Head of caudate nucleus (tissue), 42 donors: ENCODE data around the gene NF1.

ENCODE experiments used
- DNase-seq, 42 donors: peaks; one replicate each; pipeline versions ENCODE4 v3.0.0 to v3.0.0-alpha.2; 2020 to 2021; ENCODE audit warnings: mixed read lengths in 7 of 42
- intact Hi-C: fragments of 100-400 bp; cut with DNase I; formaldehyde crosslinking; loops from one replicate; pipeline ENCODE4 v1.15.0; 2022

NF1 gene

DNA sequence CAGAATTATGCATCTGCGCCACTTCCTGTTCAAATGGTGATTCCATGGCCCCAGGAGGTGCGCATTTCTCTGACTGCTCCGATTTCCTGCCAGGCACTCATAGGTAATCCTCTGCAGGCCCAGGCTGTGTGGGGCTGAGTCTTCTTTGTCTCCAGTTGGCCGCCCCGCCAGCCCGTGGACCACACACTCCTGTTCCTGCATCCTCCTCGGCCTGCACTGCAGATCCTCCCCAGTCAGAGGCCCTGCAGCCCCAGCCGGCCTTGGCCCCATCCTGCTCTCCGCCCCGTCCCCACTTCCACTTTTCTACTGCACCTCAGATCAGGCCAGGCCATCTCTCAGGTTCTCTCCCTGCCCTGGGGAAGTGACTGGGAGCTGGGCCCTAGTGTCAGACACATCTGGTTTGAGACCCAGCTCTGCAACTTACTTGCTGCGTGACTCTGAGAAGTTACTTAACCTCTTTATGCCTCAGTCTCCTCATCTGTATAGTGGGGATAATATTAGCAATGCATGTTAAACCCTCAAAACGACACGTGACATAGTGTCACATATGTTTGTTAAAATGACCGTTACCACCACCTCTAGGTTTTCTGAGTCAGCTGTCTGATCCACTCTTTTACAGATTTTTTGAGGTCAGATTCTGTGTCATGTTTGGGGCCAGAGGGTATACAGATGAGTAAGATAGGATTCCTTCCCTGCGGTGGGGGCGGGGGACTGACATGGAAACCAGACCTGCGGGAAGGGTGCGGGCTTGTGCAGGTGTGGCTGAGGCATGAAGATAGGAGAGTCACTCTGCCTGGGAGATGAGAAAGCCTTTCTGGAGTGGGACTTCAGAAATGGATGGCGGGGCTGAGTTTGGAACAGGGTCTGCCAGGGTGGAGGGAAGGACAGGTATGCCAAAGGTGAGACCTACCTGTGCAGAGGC, 309.5 kb downstream of the NF1 start:
- intact Hi-C loops = no loop called here
- peak in 3 of 42 donors; percentile 2 to 21 (median 9) for DNase-seq

DNA sequence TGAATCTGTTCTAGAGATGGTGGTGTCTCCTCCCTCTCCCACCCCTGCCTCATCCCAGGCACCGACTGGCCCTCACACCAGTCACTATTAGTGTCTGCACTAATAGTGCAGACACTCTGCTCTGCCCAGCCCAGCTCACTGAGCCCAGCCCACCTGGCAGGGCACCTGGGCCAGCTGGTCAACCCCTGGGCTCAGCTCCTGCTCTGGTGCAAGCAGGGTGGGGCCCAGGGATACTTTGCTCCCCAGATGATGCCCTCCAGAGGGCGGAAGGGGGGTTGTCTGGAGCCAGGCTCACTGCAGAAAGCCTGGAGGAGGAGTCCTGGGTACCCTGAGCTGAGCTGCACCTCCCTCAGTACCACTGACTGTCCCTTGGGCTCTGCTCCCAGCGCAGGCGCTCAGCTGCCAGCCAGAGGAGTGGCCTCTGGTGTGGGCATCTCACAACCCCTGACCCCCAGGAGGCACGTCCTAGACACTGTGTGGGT, 311.2 kb downstream of the NF1 start:
- DNase-seq = peak in 6 of 42 donors; percentile 3 to 44 (median 19)
- intact Hi-C loops = no loop called here

DNA sequence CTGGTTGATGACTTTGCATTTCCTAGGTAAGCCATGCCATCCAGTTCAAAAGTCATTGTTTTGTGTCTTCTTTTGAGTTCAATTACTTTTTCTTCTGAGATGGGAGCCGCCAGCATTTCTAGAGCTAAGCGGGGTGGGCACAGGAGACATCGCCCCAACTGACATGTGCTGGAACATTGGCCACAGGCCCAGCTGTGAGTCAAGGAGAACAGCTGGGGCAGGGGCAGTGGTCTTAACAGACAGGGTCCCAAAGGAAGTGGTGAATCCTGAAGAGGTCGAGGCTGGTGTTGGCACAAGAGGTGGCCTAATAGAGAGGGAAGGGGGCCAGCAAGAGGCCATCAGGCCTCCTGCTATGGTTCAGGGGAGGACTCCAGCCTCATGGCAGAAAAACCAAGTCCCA, 313.8 kb downstream of the NF1 start:
- intact Hi-C loops = no loop called here
- DNase-seq = peak in 2 of 42 donors; percentile 14 to 26

GRCh38 chr17:31411707-31412285, 317.0 kb downstream of the NF1 start:
- DNase-seq = no peak
- intact Hi-C loops = no loop called here

DNA sequence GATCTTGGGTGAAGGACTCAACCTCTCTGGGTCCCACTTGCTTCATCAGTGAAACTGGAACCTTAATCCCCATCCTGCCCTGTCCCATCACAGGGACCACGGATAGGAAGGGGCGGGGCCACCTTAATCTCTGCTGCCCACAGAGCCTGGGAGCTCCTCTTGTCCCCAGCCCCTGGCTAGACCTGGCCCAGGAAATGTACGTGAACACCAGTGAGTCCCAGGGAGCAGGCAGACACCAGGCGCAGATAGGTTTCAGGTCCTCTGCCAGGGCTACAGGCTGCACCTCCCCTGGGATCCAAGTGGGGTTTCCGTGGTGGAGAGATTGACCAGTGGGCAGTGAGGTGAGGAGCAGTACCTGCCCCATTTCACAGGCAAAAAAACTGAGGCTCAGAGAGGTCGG, 317.7 kb downstream of the NF1 start:
- intact Hi-C loops = no loop called here
- no peak for DNase-seq

DNA sequence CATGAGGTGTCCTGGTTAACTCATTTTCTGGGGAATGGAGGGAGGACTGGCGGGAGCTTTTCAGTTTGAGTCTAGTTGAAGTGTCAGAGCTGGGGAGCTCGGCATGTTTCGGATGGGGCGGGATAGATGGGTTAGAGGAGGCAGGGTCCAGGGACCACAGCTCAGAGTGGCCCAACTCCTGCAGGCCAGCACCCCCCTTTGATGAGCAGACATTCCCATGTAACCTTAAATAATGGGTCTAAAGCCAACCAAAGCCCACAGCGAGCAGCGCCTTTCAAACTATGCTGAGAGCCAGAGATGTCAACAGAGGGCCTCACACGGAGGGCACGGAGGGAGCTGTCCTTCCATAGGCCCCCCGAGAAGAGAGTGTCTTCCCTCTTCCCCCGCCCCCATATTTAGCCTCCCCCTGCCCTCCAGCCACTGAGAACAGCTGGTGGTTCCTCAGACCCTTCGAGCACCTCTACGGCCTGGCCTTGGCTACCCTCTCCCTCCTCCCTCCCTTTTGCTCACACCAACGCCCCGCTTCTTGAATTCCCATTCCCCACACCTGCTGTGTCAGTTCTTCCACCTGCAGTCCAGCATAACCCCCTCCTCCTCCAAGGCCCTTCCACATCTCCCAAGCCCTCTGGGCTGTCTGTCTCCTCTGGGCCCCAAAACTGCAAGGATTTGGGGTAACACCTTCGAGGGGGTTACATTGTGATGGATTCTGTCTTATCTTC, 318.5 kb downstream of the NF1 start:
- intact Hi-C loops = no loop called here
- no peak for DNase-seq

GRCh38 chr17:31413874-31414549, 319.2 kb downstream of the NF1 start:
- intact Hi-C loops = no loop called here
- peak; percentile 63 to 94 (median 86) for DNase-seq

- intact Hi-C loops = no loop called here
- no peak for DNase-seq
Observed at GRCh38 chr17:31414550-31414918, 319.8 kb downstream of the NF1 start.

DNA sequence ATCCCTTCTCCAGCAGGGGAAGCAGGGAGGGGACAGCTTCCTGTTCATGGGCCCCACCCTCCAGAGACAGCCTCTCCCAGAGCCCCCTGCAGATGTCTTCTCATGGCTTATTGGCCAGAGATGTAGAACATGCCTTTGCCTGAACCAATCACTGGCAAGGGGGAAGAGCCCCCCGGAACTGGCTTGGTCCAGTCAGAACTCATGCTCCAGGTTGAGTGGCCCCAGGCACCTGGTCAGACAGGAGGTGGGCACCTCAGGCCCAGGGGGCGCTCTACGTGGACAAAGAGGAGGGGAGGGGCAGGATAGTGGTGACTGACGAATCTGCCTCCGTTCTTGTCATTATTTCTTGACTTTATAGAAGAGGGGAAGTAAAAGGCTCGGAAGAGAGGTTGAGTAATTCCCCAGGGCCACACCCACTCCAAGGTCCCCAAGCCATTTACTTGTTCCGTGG, 320.3 kb downstream of the NF1 start:
- intact Hi-C loops = no loop called here
- DNase-seq = no peak

DNA sequence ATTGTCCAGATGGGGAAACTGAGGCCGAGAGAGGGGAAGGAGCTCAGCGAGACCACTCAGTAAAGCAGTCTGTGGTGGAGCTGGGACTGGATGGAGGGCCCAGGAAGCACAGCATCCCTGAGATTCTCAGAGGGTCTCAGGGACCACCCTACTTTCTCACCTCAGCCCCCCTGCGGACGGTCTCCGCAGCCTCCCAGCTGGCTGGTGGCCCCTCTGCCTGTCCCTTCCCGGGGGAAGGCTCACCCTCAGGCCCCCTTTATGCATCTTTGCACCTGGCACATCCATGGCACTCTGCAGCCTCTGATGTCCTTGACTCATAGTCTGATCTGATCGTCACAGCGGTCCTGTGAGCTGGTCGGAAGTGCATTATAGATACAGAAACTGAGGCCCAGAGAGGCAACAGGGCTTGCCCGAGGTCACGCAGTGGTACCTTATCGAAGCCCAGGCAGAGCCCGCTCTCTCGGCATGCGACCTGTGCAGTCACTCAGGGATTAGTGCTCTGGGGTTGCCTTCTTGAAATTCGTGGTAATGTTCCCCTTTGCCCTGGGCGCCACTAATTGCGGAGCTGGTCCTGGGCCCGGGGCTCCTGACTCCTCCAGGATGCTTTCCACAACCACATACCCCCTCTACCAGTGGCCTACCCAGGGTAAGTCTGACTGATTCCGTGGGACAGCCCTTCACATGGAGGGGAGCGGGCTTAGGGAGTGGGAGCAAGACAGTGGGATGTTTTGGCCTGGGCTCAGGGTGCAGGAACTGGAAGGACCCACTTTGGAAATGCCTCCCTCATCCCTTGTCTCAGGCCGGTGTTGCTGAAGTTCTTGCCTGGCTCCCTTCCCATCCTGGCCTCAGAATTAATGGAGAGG, 321.1 kb downstream of the NF1 start:
- intact Hi-C loops = no loop called here
- DNase-seq = peak in 2 of 42 donors; percentile 1 to 6

GRCh38 chr17:31416503-31416923, 321.7 kb downstream of the NF1 start:
- intact Hi-C loops = no loop called here
- DNase-seq = peak; percentile 77 to 97 (median 92)

GRCh38 chr17:31417051-31417792, 322.4 kb downstream of the NF1 start:
- DNase-seq = peak in 3 of 42 donors; percentile 2 to 24 (median 13)
- intact Hi-C loops = no loop called here

DNA sequence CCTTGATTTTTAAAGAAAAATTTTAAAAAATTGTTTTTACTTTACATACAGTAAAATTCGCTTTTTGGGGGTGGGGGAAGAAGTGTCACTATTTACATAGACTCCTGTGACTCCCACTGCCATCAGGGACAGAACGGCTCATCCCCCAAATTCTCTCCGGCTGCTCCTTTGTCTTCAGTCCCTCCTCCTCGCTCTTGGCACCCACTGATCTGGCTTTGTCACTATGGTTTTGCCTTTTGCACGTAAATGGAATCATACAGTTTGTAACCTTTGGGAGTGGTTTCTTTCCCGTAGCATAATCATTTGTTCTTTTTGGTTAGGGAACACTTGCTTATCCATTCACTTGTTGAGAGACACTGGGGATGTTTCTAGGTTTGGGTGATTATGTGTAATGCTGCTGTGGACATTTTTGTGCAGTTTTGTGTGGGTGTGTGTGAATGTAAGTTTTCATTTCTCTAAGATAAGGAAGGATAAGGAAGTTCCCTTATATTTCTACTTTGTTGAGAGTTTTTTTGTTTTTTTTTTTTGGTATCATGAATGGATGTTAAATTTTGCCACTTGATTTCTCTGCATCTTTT, 324.1 kb downstream of the NF1 start:
- DNase-seq = peak in 28 of 42 donors; percentile 30 to 83 (median 55)
- intact Hi-C loops = no loop called here

GRCh38 chr17:31422443-31422842, 327.7 kb downstream of the NF1 start:
- DNase-seq = no peak
- intact Hi-C loops = no loop called here

- intact Hi-C loops = no loop called here
- DNase-seq = no peak
Observed at GRCh38 chr17:31424944-31425281, 330.1 kb downstream of the NF1 start.

- intact Hi-C loops = no loop called here
- peak in 39 of 42 donors; percentile 39 to 84 (median 69) for DNase-seq
Observed at GRCh38 chr17:31425282-31426040, 330.7 kb downstream of the NF1 start.
